ENCODE results near the gene LIX1.

LIX1 gene

GRCh38 chr5:97072696-97073095, 69.7 kb downstream of the LIX1 start:
- Histone ChIP-seq H3F3A (ENCODE audit: insufficient read depth, low read length) (no peaks in the 10 kb centered on the region), H3K9me3 (ENCODE audit: low read length) (no peaks in the 10 kb centered on the region), H3K9ac (ENCODE audit: low read length) (no peak overlapping the region), H3K4me3 (ENCODE audit: low read depth, low read length, poor library complexity, severe bottlenecking) (no peak overlapping the region), H4K20me1 (ENCODE audit: insufficient read depth, low read length) (no peaks in the 10 kb centered on the region), H3K9me2 (ENCODE audit: low read depth, low read length) (no peaks in the 10 kb centered on the region), H3K27me3 (ENCODE audit: insufficient read depth, low read length) (no peaks in the 10 kb centered on the region), H3K4me2 (ENCODE audit: low read length) (no peak overlapping the region), H3K27ac (ENCODE audit: low read depth, low read length, poor library complexity, severe bottlenecking) (no peak overlapping the region), H3K4me1 (ENCODE audit: insufficient read depth, low read length, severe bottlenecking) (no peaks in the 10 kb centered on the region), H3K79me2 (ENCODE audit: insufficient read depth, low read length) (no peaks in the 10 kb centered on the region), H3K36me3 (ENCODE audit: insufficient read depth, low read length) (no peaks in the 10 kb centered on the region), H2AFZ (ENCODE audit: low read length) (no peak overlapping the region)
- no peak for TF ChIP-seq CTCF (IDR thresholded peaks at IDR 0.05; ENCODE audit: low read length)
- no peak for TF ChIP-seq EZH2 (IDR thresholded peaks at IDR 0.05; ENCODE audit: borderline replicate concordance, low read length)

- Histone ChIP-seq H3K9me2 (ENCODE audit: low read depth, low read length) (no peaks in the 10 kb centered on the region), H3K27ac (ENCODE audit: low read depth, low read length, poor library complexity, severe bottlenecking) (no peak overlapping the region), H2AFZ (ENCODE audit: low read length) (no peak overlapping the region), H3K4me3 (ENCODE audit: low read depth, low read length, poor library complexity, severe bottlenecking) (no peak overlapping the region), H3K4me1 (ENCODE audit: insufficient read depth, low read length, severe bottlenecking) (no peaks in the 10 kb centered on the region), H3K79me2 (ENCODE audit: insufficient read depth, low read length) (no peaks in the 10 kb centered on the region), H4K20me1 (ENCODE audit: insufficient read depth, low read length) (no peaks in the 10 kb centered on the region), H3K27me3 (ENCODE audit: insufficient read depth, low read length) (no peaks in the 10 kb centered on the region), H3K4me2 (ENCODE audit: low read length) (no peak overlapping the region), H3K36me3 (ENCODE audit: insufficient read depth, low read length) (no peaks in the 10 kb centered on the region), H3K9ac (ENCODE audit: low read length) (no peak overlapping the region), H3F3A (ENCODE audit: insufficient read depth, low read length) (no peaks in the 10 kb centered on the region), H3K9me3 (ENCODE audit: low read length) (no peaks in the 10 kb centered on the region)
- TF ChIP-seq EZH2 (IDR thresholded peaks at IDR 0.05; ENCODE audit: borderline replicate concordance, low read length): no peak
- no peak for TF ChIP-seq CTCF (IDR thresholded peaks at IDR 0.05; ENCODE audit: low read length)
Measured at GRCh38 chr5:97071993-97072392, 70.4 kb downstream of the LIX1 start.

- Histone ChIP-seq H3F3A (ENCODE audit: insufficient read depth, low read length) (no peaks in the 10 kb centered on the region), H3K27ac (ENCODE audit: low read depth, low read length, poor library complexity, severe bottlenecking) (no peak overlapping the region), H3K9me3 (ENCODE audit: low read length) (no peaks in the 10 kb centered on the region), H3K9me2 (ENCODE audit: low read depth, low read length) (no peaks in the 10 kb centered on the region), H3K9ac (ENCODE audit: low read length) (no peak overlapping the region), H3K4me1 (ENCODE audit: insufficient read depth, low read length, severe bottlenecking) (no peaks in the 10 kb centered on the region), H3K27me3 (ENCODE audit: insufficient read depth, low read length) (no peaks in the 10 kb centered on the region), H3K79me2 (ENCODE audit: insufficient read depth, low read length) (no peaks in the 10 kb centered on the region), H3K4me2 (ENCODE audit: low read length) (no peak overlapping the region), H2AFZ (ENCODE audit: low read length) (no peak overlapping the region), H4K20me1 (ENCODE audit: insufficient read depth, low read length) (no peaks in the 10 kb centered on the region), H3K4me3 (ENCODE audit: low read depth, low read length, poor library complexity, severe bottlenecking) (no peak overlapping the region), H3K36me3 (ENCODE audit: insufficient read depth, low read length) (no peaks in the 10 kb centered on the region)
- TF ChIP-seq EZH2 (IDR thresholded peaks at IDR 0.05; ENCODE audit: borderline replicate concordance, low read length) (no peak), CTCF (IDR thresholded peaks at IDR 0.05; ENCODE audit: low read length) (no peak)
Measured at GRCh38 chr5:97071101-97071500, 71.3 kb downstream of the LIX1 start.

All from OCI-LY1 (cell line).